IPS-NIHi7 (cell line): ENCODE measurements around the gene CDH13.

Experiments
- DNase-seq: peaks from one replicate; pipeline ENCODE4 v3.0.0; 2012; ENCODE audit warnings: mixed read lengths; ENCODE audit errors: extremely low spot score

Gene CDH13

GRCh38 chr16:83420206-83420760 is 793.5 kb downstream of the CDH13 start:
- peak; percentile 56 for DNase-seq

- no peak for DNase-seq
These were observed 806.4 kb downstream of the CDH13 start for GRCh38 chr16:83433201-83433600.

GRCh38 chr16:83437036-83437435 is 810.3 kb downstream of the CDH13 start:
- no peak for DNase-seq

DNA sequence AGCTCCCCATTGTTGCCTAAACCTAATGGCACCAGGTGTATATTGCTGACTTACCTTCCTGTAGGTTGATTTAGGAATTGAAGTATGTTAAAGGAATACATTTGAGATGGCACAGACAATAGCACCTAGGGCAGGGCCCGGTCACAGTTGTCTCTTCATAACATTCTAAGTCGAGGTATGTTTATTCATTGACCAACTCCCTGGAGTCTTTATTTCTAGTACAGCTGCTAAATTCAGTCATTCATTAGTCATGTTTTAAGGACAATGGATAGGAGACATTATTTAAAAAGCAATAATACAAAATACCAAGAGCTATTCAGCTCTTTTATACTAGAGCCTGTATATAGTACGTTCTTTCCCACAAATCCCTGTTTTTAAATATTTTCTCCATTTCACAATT is 811.6 kb downstream of the CDH13 start:
- no peak for DNase-seq

GRCh38 chr16:83439412-83439811 is 812.6 kb downstream of the CDH13 start:
- no peak for DNase-seq

GRCh38 chr16:83441517-83441916 is 814.7 kb downstream of the CDH13 start:
- no peak for DNase-seq

DNA sequence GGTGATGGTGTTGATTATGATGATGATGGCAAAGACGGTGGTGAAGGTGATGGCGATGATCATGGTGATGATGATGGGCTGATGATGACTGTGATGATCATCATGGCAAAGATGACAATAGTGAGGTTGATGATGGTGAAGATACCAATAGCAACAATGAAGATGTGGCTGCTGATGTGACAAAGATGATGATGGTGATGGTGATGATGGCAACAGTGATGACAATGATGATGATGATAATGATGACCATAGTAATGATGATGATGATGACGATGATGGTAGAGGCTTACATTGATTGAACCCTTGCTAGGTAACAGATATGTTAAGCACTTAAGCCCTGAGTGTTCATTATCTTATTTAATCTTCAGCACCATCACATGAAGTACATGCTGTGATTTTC is 817.2 kb downstream of the CDH13 start:
- no peak for DNase-seq

- no peak for DNase-seq
These were observed 820.8 kb downstream of the CDH13 start for GRCh38 chr16:83447560-83447959.

DNA sequence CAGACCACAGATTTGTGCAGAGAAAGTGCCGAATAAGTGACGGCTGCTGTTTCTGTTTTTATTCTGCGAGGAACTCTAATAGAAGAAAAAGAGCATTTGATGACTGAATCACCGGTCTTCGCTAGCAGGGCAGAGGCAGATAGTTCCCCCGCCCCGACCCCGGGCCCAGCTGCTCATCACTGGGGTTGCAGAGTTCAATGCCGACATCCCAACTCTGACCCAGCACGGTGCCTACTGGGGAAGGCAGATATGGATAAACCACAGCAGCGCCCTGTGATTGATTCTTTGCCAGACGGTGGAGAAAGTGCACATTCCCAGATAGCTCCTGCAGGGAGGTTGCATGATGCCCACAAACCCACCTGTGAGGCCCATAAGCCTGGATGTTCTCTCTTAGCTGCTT is 823.1 kb downstream of the CDH13 start:
- no peak for DNase-seq

GRCh38 chr16:83453977-83454376 is 827.2 kb downstream of the CDH13 start:
- DNase-seq: no peak

GRCh38 chr16:83455716-83456115 is 828.9 kb downstream of the CDH13 start:
- DNase-seq: no peak

DNA sequence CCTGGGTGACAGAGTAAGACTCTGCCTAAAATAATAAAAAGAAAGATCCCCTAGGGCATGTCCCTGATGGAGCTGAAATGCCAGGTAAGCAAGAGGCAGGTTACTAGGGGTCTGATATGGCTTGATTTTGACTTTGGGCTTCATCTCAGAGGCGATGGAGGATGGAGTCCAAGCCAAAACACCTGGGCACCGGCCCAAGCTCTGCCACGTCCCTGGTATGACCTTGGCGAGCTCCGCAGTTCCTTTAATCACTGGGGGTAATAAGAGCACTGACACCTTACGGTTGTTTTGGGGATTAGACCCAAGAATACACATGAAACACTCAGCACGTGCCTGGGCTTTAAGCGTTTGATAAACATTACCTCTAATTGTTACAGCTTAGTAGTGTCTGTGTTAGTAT is 830.2 kb downstream of the CDH13 start:
- DNase-seq: no peak

GRCh38 chr16:83458612-83459011 is 831.8 kb downstream of the CDH13 start:
- no peak for DNase-seq

DNA sequence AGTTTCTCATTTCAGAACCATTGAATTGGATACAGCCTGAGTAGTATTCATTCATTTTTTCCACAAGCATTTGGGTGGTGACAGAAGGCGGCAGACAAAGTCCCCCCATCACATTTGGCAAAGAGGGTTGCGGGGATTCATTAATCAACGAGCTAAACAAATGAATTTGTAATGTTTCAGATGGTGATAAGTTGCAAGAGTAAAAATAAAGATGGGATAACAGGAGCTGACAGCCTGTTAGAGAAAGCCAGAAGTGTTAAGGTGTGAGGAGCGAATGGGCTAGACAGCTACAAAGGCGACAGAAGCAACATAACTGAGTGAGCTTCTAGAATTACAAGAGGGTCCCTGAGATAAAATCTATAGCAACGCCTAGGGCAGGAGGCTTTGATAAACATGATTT is 838.2 kb downstream of the CDH13 start:
- DNase-seq: no peak

DNA sequence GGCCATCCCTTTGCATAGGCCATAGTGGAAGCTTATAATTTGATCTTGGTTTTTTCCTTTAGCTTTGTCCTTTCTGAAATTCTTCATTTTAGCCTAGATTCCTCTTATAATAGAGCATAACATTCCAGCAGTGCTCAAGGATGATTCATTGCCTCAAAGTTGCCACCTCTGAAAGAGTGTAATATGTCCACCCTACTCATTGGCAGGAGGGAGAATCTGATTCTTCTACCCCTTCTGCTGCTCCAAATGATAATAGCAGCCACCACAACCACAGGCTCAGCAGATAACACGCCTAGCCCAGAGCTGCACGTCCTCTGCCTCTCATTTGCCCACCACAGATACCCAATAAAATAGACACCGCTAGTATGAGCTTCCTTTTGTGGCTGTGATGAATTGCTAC is 843.6 kb downstream of the CDH13 start:
- no peak for DNase-seq

GRCh38 chr16:83472776-83473501 is 846.2 kb downstream of the CDH13 start:
- no peak for DNase-seq

DNA sequence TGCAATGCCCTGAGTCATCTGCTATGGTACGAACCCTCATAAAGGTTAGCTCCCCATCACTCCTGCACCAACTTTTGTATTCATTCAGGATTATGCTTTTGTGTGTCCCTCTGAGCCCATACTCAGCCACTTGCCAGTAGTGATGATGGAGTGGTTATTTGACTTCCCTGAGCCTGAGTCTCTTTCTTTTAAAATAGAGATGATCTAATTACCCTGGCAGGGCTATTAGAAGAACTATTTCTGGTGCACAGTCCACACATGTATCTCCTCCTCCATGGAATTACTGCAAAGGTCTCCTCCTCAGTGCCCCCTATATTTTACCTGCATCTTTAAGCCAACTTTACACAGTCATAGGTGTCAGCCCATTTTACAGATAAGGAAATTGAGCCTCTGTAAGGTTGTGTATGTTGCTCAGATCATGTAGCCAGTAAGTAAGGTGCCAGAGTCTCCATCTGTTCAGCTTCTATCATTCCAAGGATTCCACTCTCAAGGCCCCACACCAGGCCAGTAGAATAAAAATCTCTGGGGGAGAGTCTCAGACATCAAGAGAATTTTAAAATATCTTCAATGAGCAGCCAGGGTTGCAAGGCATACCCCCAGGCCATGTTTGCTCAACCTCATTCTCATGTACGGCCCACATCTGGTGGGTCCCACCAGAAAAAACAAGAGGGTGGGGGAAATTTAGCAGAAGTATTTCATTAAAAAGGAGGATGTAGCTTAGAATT is 847.3 kb downstream of the CDH13 start:
- DNase-seq: no peak

GRCh38 chr16:83475108-83475507 is 848.3 kb downstream of the CDH13 start:
- no peak for DNase-seq

- no peak for DNase-seq
These were observed 854.8 kb downstream of the CDH13 start for GRCh38 chr16:83481589-83481988.

- DNase-seq: no peak
These were observed 855.9 kb downstream of the CDH13 start for GRCh38 chr16:83482545-83483162.

- DNase-seq: no peak
These were observed 863.3 kb downstream of the CDH13 start for GRCh38 chr16:83490073-83490472.

GRCh38 chr16:83494459-83494858 is 867.7 kb downstream of the CDH13 start:
- no peak for DNase-seq

DNA sequence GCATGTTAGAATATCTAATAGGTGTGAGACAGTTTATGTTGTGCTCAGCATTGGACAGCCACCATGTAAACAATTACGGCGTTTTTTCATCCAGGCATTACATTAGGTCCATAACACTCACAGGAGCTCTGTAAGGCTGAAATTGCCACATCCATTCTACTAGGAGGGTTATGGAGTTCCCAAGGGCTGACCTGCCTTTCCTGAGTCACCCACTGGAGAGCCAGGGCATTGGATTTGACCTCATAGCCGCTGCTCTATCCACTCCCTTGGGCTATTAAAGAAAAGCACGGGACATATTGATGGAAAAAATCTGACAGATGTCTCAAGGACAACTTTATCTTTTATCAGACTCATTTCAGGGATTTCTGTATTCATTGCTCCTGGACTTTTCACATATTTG is 874.7 kb downstream of the CDH13 start:
- no peak for DNase-seq
